Prostate gland (tissue), 2 donors: ENCODE data around the gene RAB5IF. TPM values are rescaled to one million over a fixed set of nuclear protein-coding genes. Genes with fewer than 3 reads are reported as not detected.

Experiments
- DNase-seq: peaks from one replicate; pipeline ENCODE4 v3.0.0-alpha.2; 2019; ENCODE audit warnings: low spot score
- H3K27ac ChIP-seq, 2 donors: fragments of 200-600 bp; sonication (generic); 2 replicates each; pipeline ENCODE4 v1.5.1; 2017 to 2019
- H3K27me3 ChIP-seq: fragments of 200-600 bp; sonication (generic); replicated peaks from 2 replicates; pipeline ENCODE4 v1.5.1; 2019; ENCODE audit not compliant: insufficient read depth
- H3K36me3 ChIP-seq, 2 donors: fragments of 200-600 bp; sonication (generic); 1 replicate in 1 of 2; 2 replicates in 1 of 2; pipeline versions ENCODE4 v1.5.1 to v1.8.1; 2017 to 2019
- H3K4me1 ChIP-seq: fragments of 200-600 bp; sonication (generic); replicated peaks from 2 replicates; pipeline ENCODE4 v1.5.1; 2019
- H3K4me3 ChIP-seq, 2 donors: fragments of 200-600 bp; sonication (generic); 2 replicates each; pipeline ENCODE4 v1.5.1; 2017 to 2019
- H3K9me3 ChIP-seq: fragments of 200-600 bp; sonication (generic); 2 replicates; pipeline ENCODE4 v1.5.1; 2017
- CTCF ChIP-seq, 4 experiments: fragments of 200-600 bp in 2 of 4; fragments of 450-650 bp in 2 of 4; sonication (generic) in 2 of 4; IDR thresholded peaks; 1 replicate in 3 of 4; 2 replicates in 1 of 4; pipeline ENCODE4 v1.5.1; 2016 to 2019; ENCODE audit warnings: antibody characterized with exemption in 4 of 4, mild to moderate bottlenecking in 2 of 4, moderate library complexity in 2 of 4
- POLR2A ChIP-seq: fragments of 450-650 bp; IDR thresholded peaks from one replicate; pipeline ENCODE4 v1.6.1; 2016; ENCODE audit warnings: antibody characterized with exemption, mild to moderate bottlenecking
- POLR2AphosphoS5 ChIP-seq: sonication (generic); formaldehyde crosslinking; IDR thresholded peaks from one replicate; pipeline ENCODE4 v1.6.1; 2017; ENCODE audit warnings: antibody characterized with exemption
- WGBS: methylation state at CpG from one replicate; pipeline ENCODE4 v1.1.5; 2018; 5-methylcytosine and 5-hydroxymethylcytosine counted together
- intact Hi-C: fragments of 100-400 bp; cut with DNase I; formaldehyde crosslinking; loops from one replicate; pipeline ENCODE4 v1.14.2; 2022
- small RNA-seq, 2 donors: library from RNA; depleted of rRNA; stranded (forward); fragments of <200 nt; gene quantifications; one replicate each; pipeline ENCODE3, GENCODE V24; 2016
- total RNA-seq, 2 donors: library from RNA; depleted of rRNA; stranded (reverse); fragments of >200 nt; gene quantifications; one replicate each; pipeline ENCODE4 v1.1.0, GENCODE V29; 2016

Gene RAB5IF
- total RNA-seq, 2 donors from 2014 or later: 72.8 to 92.3 TPM

- no peaks in the 10 kb centered on the region for H3K9me3 ChIP-seq
- no peak overlapping the region for H3K4me3 ChIP-seq
- intact Hi-C loops: no loop called here
- no peaks in the 10 kb centered on the region for H3K27me3 ChIP-seq
- 85% methylated on average over 3 of the region's 3 CpGs for WGBS
- no peak for TF ChIP-seq CTCF (IDR thresholded peaks at IDR 0.05)
- no peak for TF ChIP-seq POLR2AphosphoS5
- TF ChIP-seq POLR2A: no peak
- H3K36me3 ChIP-seq: peaks cover 0 to 8% of the 10 kb centered on the region in 2 donors
- H3K27ac ChIP-seq: no peak overlapping the region
- no peak for DNase-seq
- no peaks in the 10 kb centered on the region for H3K4me1 ChIP-seq
Observed at GRCh38 chr20:36658300-36658699, 52.7 kb downstream of the RAB5IF start.

Small RNAs within 50 kb of the gene (small RNA-seq; reads per million reads assigned to genes)
- 0 reads per million in 2 donors for gene RF00017

Other genes starting within 250 kb of the RAB5IF start
- gene MYL9, start 64.3 kb upstream of the RAB5IF start, total RNA-seq: 100 to 1,000 TPM; 335 to 560 TPM
- gene TGIF2, start 32.2 kb upstream of the RAB5IF start, total RNA-seq: 10 to 100 TPM; 16.7 to 34.8 TPM
- under 1 TPM; 0.28 to 0.73 TPM for gene SLA2, start 40.4 kb downstream of the RAB5IF start, total RNA-seq
- gene NDRG3, start 140.3 kb downstream of the RAB5IF start, total RNA-seq: 100 to 1,000 TPM in 1 of 2 donors, 10 to 100 TPM in 1; 42.8 to 127 TPM
- 10 to 100 TPM; 13.0 to 17.1 TPM for gene DSN1, start 168.0 kb downstream of the RAB5IF start, total RNA-seq